GM23338 (cell line): ENCODE measurements around the gene MARCHF10.

Source experiments
- CREB1 ChIP-seq: fragments of 250-450 bp; sonication (Bioruptor Pico); IDR thresholded peaks from 2 replicates; pipeline ENCODE4 v1.5.0; 2020; ENCODE audit warnings: low read depth, mild to moderate bottlenecking, moderate library complexity
- EZH2 ChIP-seq: fragments of 200-600 bp; sonication (generic); IDR thresholded peaks from one replicate; pipeline ENCODE4 v1.8.0; 2017; ENCODE audit warnings: antibody characterized with exemption, mild to moderate bottlenecking, low read depth; ENCODE audit not compliant: unreplicated experiment
- EZH2phosphoT487 ChIP-seq: fragments of 200-600 bp; sonication (generic); IDR thresholded peaks from one replicate; pipeline ENCODE4 v1.8.1; 2018; ENCODE audit warnings: antibody characterized with exemption; ENCODE audit not compliant: unreplicated experiment
- JUNB ChIP-seq: IDR thresholded peaks from one replicate; pipeline ENCODE4 v1.6.1; 2016; ENCODE audit warnings: antibody characterized with exemption; ENCODE audit not compliant: unreplicated experiment
- NANOG ChIP-seq: IDR thresholded peaks from 2 replicates; pipeline ENCODE4 v1.6.1; 2016; ENCODE audit warnings: antibody characterized with exemption, borderline replicate concordance
- POLR2AphosphoS5 ChIP-seq: IDR thresholded peaks from 2 replicates; pipeline ENCODE4 v1.6.1; 2016; ENCODE audit warnings: antibody characterized with exemption, low read depth
- STAT1 ChIP-seq: IDR thresholded peaks from one replicate; pipeline ENCODE4 v1.6.1; 2016; ENCODE audit warnings: antibody characterized with exemption; ENCODE audit not compliant: unreplicated experiment
- ZNF114 ChIP-seq: fragments of 250-450 bp; sonication (Bioruptor Pico); IDR thresholded peaks from 2 replicates; pipeline ENCODE4 v1.5.0; 2020; ENCODE audit warnings: mild to moderate bottlenecking, moderate library complexity
- ZNF331 ChIP-seq: fragments of 250-450 bp; sonication (Bioruptor Pico); IDR thresholded peaks from 2 replicates; pipeline ENCODE4 v1.5.0; 2020; ENCODE audit warnings: low read depth, mild to moderate bottlenecking, moderate library complexity
- TF ChIP-seq, protein P1 (sequence below), 2 experiments: fragments of 200-600 bp in 1 of 2; sonication (generic) in 1 of 2; conservative IDR thresholded peaks; 2 replicates each; pipeline versions ENCODE4 v1.5.1 to v1.6.1; 2016 to 2017; ENCODE audit warnings: antibody characterized with exemption in 2 of 2, low read depth in 2 of 2, mild to moderate bottlenecking in 2 of 2, moderate library complexity in 1 of 2
- TF ChIP-seq, protein P2 (sequence below): IDR thresholded peaks from one replicate; pipeline ENCODE4 v1.6.1; 2018; ENCODE audit warnings: antibody characterized with exemption; ENCODE audit not compliant: unreplicated experiment
- TF ChIP-seq, protein P3 (sequence below): IDR thresholded peaks from 2 replicates; pipeline ENCODE4 v1.6.1; 2016; ENCODE audit warnings: antibody characterized with exemption
- TF ChIP-seq, protein P4 (sequence below): fragments of 250-450 bp; sonication (Bioruptor Pico); IDR thresholded peaks from 2 replicates; pipeline ENCODE4 v1.5.0; 2020; ENCODE audit warnings: mild to moderate bottlenecking, moderate library complexity

DNA sequence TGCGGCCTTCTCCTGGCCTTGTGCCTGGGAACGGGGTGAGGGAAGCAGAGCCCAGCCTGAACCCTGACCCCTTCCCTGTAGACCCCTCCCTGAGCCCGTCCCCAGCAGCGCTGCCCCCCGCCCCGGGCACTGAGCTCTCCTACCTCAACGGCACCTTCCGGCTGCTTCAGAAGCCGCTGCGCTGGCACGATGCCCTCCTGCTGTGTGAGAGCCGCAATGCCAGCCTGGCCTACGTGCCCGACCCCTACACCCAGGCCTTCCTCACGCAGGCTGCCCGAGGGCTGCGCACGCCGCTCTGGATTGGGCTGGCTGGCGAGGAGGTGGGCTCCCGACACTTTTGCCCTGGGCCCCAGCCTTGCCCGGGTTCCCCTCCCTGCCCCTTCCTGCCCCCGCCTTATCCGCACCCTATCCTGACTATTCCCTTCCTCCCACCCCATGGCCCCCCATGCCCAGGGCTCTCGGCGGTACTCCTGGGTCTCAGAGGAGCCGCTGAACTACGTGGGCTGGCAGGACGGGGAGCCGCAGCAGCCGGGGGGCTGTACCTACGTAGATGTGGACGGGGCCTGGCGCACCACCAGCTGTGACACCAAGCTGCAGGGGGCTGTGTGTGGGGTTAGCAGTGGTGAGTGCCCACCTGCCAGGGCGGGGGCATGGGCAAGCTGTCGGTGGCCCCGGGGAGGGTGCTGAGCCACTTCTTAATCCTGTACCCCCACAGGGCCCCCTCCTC, 118.5 kb downstream of the MARCHF10 start:
- TF ChIP-seq, protein P1, sequence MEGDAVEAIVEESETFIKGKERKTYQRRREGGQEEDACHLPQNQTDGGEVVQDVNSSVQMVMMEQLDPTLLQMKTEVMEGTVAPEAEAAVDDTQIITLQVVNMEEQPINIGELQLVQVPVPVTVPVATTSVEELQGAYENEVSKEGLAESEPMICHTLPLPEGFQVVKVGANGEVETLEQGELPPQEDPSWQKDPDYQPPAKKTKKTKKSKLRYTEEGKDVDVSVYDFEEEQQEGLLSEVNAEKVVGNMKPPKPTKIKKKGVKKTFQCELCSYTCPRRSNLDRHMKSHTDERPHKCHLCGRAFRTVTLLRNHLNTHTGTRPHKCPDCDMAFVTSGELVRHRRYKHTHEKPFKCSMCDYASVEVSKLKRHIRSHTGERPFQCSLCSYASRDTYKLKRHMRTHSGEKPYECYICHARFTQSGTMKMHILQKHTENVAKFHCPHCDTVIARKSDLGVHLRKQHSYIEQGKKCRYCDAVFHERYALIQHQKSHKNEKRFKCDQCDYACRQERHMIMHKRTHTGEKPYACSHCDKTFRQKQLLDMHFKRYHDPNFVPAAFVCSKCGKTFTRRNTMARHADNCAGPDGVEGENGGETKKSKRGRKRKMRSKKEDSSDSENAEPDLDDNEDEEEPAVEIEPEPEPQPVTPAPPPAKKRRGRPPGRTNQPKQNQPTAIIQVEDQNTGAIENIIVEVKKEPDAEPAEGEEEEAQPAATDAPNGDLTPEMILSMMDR (conservative IDR thresholded peaks at IDR 0.05; ENCODE audit: low read depth in 2 of 2): no peak
- TF ChIP-seq, protein P2, sequence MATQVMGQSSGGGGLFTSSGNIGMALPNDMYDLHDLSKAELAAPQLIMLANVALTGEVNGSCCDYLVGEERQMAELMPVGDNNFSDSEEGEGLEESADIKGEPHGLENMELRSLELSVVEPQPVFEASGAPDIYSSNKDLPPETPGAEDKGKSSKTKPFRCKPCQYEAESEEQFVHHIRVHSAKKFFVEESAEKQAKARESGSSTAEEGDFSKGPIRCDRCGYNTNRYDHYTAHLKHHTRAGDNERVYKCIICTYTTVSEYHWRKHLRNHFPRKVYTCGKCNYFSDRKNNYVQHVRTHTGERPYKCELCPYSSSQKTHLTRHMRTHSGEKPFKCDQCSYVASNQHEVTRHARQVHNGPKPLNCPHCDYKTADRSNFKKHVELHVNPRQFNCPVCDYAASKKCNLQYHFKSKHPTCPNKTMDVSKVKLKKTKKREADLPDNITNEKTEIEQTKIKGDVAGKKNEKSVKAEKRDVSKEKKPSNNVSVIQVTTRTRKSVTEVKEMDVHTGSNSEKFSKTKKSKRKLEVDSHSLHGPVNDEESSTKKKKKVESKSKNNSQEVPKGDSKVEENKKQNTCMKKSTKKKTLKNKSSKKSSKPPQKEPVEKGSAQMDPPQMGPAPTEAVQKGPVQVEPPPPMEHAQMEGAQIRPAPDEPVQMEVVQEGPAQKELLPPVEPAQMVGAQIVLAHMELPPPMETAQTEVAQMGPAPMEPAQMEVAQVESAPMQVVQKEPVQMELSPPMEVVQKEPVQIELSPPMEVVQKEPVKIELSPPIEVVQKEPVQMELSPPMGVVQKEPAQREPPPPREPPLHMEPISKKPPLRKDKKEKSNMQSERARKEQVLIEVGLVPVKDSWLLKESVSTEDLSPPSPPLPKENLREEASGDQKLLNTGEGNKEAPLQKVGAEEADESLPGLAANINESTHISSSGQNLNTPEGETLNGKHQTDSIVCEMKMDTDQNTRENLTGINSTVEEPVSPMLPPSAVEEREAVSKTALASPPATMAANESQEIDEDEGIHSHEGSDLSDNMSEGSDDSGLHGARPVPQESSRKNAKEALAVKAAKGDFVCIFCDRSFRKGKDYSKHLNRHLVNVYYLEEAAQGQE: no peak
- no peak for TF ChIP-seq EZH2phosphoT487
- TF ChIP-seq EZH2: no peak
- TF ChIP-seq POLR2AphosphoS5: no peak
- TF ChIP-seq JUNB: no peak
- TF ChIP-seq STAT1: no peak
- TF ChIP-seq CREB1: no peak
- no peak for TF ChIP-seq ZNF331 (CRISPR knock-in tag)
- no peak for TF ChIP-seq ZNF114 (CRISPR knock-in tag)
- TF ChIP-seq, protein P3, sequence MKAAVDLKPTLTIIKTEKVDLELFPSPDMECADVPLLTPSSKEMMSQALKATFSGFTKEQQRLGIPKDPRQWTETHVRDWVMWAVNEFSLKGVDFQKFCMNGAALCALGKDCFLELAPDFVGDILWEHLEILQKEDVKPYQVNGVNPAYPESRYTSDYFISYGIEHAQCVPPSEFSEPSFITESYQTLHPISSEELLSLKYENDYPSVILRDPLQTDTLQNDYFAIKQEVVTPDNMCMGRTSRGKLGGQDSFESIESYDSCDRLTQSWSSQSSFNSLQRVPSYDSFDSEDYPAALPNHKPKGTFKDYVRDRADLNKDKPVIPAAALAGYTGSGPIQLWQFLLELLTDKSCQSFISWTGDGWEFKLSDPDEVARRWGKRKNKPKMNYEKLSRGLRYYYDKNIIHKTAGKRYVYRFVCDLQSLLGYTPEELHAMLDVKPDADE: no peak
- TF ChIP-seq, protein P4, sequence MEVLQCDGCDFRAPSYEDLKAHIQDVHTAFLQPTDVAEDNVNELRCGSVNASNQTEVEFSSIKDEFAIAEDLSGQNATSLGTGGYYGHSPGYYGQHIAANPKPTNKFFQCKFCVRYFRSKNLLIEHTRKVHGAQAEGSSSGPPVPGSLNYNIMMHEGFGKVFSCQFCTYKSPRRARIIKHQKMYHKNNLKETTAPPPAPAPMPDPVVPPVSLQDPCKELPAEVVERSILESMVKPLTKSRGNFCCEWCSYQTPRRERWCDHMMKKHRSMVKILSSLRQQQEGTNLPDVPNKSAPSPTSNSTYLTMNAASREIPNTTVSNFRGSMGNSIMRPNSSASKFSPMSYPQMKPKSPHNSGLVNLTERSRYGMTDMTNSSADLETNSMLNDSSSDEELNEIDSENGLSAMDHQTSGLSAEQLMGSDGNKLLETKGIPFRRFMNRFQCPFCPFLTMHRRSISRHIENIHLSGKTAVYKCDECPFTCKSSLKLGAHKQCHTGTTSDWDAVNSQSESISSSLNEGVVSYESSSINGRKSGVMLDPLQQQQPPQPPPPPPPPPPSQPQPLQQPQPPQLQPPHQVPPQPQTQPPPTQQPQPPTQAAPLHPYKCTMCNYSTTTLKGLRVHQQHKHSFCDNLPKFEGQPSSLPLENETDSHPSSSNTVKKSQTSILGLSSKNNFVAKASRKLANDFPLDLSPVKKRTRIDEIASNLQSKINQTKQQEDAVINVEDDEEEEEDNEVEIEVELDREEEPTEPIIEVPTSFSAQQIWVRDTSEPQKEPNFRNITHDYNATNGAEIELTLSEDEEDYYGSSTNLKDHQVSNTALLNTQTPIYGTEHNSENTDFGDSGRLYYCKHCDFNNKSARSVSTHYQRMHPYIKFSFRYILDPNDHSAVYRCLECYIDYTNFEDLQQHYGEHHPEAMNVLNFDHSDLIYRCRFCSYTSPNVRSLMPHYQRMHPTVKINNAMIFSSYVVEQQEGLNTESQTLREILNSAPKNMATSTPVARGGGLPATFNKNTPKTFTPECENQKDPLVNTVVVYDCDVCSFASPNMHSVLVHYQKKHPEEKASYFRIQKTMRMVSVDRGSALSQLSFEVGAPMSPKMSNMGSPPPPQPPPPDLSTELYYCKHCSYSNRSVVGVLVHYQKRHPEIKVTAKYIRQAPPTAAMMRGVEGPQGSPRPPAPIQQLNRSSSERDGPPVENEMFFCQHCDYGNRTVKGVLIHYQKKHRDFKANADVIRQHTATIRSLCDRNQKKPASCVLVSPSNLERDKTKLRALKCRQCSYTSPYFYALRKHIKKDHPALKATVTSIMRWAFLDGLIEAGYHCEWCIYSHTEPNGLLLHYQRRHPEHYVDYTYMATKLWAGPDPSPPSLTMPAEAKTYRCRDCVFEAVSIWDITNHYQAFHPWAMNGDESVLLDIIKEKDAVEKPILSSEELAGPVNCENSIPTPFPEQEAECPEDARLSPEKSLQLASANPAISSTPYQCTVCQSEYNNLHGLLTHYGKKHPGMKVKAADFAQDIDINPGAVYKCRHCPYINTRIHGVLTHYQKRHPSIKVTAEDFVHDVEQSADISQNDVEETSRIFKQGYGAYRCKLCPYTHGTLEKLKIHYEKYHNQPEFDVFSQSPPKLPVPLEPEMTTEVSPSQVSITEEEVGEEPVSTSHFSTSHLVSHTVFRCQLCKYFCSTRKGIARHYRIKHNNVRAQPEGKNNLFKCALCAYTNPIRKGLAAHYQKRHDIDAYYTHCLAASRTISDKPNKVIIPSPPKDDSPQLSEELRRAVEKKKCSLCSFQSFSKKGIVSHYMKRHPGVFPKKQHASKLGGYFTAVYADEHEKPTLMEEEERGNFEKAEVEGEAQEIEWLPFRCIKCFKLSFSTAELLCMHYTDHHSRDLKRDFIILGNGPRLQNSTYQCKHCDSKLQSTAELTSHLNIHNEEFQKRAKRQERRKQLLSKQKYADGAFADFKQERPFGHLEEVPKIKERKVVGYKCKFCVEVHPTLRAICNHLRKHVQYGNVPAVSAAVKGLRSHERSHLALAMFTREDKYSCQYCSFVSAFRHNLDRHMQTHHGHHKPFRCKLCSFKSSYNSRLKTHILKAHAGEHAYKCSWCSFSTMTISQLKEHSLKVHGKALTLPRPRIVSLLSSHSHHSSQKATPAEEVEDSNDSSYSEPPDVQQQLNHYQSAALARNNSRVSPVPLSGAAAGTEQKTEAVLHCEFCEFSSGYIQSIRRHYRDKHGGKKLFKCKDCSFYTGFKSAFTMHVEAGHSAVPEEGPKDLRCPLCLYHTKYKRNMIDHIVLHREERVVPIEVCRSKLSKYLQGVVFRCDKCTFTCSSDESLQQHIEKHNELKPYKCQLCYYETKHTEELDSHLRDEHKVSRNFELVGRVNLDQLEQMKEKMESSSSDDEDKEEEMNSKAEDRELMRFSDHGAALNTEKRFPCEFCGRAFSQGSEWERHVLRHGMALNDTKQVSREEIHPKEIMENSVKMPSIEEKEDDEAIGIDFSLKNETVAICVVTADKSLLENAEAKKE: no peak
- no peak for TF ChIP-seq NANOG
